ENCODE measurements around the gene ARHGAP10.

ARHGAP10 gene

Small RNAs within 50 kb of the gene (small RNA-seq; reads per million reads assigned to genes)
- gene MIR4799 (0 reads per million in 2 experiments), gene RN7SL254P (0 reads per million in 2 experiments), gene RNA5SP165 (0 reads per million in 2 experiments)

Measured in SK-N-DZ (cell line).